Psoas muscle (tissue), 8 donors: ENCODE data around the gene SMARCA4. TPM values are rescaled to one million over a fixed set of nuclear protein-coding genes. Genes with fewer than 3 reads are reported as not detected.
A peak's percentile ranks its signal among the peaks of the same experiment; 100 is the strongest.
"Not testable (repeated sequence)": the region's sequence is repeated elsewhere in the genome, so short reads cannot be mapped to it uniquely, and the experiment has no call there.

ENCODE experiments used
- ATAC-seq, 4 donors: fragments of 200-7000 bp; cut with Tn5 transposase; one replicate each; pipeline ENCODE4 v1.9.1; 2020; ENCODE audit warnings: moderate library complexity in 3 of 4, mild to moderate bottlenecking in 2 of 4
- DNase-seq, 2 donors: peaks; one replicate each; pipeline ENCODE4 v3.0.0-alpha.2; 2020
- H3K27ac ChIP-seq: fragments of 200-600 bp; one replicate; pipeline ENCODE4 v1.8.0; 2022
- H3K27me3 ChIP-seq, 3 donors: fragments of 200-600 bp in 1 of 3; one replicate each; pipeline versions ENCODE4 v1.6.1 to v1.8.0; 2013 to 2022; ENCODE audit warnings: low read length in 2 of 3, mild to moderate bottlenecking in 2 of 3, moderate library complexity in 1 of 3; ENCODE audit not compliant: insufficient read depth in 3 of 3
- H3K36me3 ChIP-seq, 2 donors: fragments of 200-600 bp in 1 of 2; one replicate each; pipeline versions ENCODE4 v1.6.1 to v1.8.0; 2013 to 2022; ENCODE audit warnings: low read depth in 1 of 2, mild to moderate bottlenecking in 1 of 2, moderate library complexity in 1 of 2; ENCODE audit not compliant: insufficient read depth in 1 of 2
- H3K4me1 ChIP-seq: fragments of 200-600 bp; one replicate; pipeline ENCODE4 v1.8.0; 2022
- H3K4me3 ChIP-seq: fragments of 200-600 bp; one replicate; pipeline ENCODE4 v1.8.0; 2022; ENCODE audit warnings: mild to moderate bottlenecking
- H3K9me3 ChIP-seq: fragments of 200-600 bp; one replicate; pipeline ENCODE4 v1.8.0; 2022
- CTCF ChIP-seq: fragments of 200-600 bp; IDR thresholded peaks from one replicate; pipeline ENCODE4 v1.8.0; 2022; ENCODE audit warnings: antibody characterized with exemption
- WGBS, 3 donors: extraction: QIAGEN DNeasy Blood & Tissue Kit; methylation state at CpG; one replicate each; pipeline versions ENCODE4 v1.1.6 to v1.1.7; 2013; 5-methylcytosine and 5-hydroxymethylcytosine counted together
- intact Hi-C, 2 donors: fragments of 100-400 bp; cut with DNase I; formaldehyde crosslinking; loops; one replicate each; pipeline versions ENCODE4 v1.11.0 to v1.14.2; 2022
- polyA plus RNA-seq, 3 donors: library from polyadenylated mRNA; stranded (reverse); fragments of 200-250 nt; gene quantifications; one replicate each; pipeline ENCODE4 v1.2.3, GENCODE V29; 2013
- total RNA-seq, 4 donors: library from RNA; stranded (reverse); fragmentation: NEBNext Ultra II Directional in 2 of 4; extraction: Animal tissue kit (Norgen Biotek cat#: 25700) in 2 of 4; gene quantifications; one replicate each; pipeline versions ENCODE4 v1.2.1 to v1.2.4, GENCODE V29; 2021 to 2023
- donor health status: healthy with polysubstance abuse.
- donor health status: DM: no; HTN: no; CAD: no; lungs with moderate emphysema.
- donor health status: Bipolar disorder and iron deficiency.
- donor health status: healthy.
- donor health status: DM: yes; HTN: yes; CAD: no.
- donor health status: DM: no; HTN: no; CAD: no.
- donor health status: DM: no; HTN: no; CAD: no.
- donor health status: DM: yes; HTN: yes; CAD: no.

The SMARCA4 gene
- total and polyA plus RNA-seq, 7 donors, result 34.8 to 124 (median 51.9) TPM

- Histone ChIP-seq H3K27me3 (no peaks in the 10 kb centered on the region), H3K4me3 (no peak overlapping the region), H3K4me1 (peaks cover 7% of the 10 kb centered on the region), H3K27ac (no peak overlapping the region), H3K36me3 (no peaks in the 10 kb centered on the region), H3K9me3 (no peaks in the 10 kb centered on the region)
- ATAC-seq (no peak), DNase-seq (no peak)
- intact Hi-C loops, result loop anchor here in 1 of 2 donors (10.0 kb wide), 1 partner anchor 70 kb away; no protein-coding TSS in a partner anchor
- 94 to 96% (median 94%) methylated on average over 4 of the region's 4 CpGs for WGBS, 3 donors
- no peak for TF ChIP-seq CTCF
These were observed 15.6 kb upstream of the SMARCA4 start for GRCh38 chr19:10945264-10945663.

- no peaks in the 10 kb centered on the region for H3K36me3 ChIP-seq
- H3K9me3 ChIP-seq, result no peaks in the 10 kb centered on the region
- DNase-seq, result no peak
- H3K27me3 ChIP-seq, result no peaks in the 10 kb centered on the region
- no peak for TF ChIP-seq CTCF
- intact Hi-C loops, result loop anchor here in 1 of 2 donors (10.0 kb wide), 1 partner anchor 68 kb away; no protein-coding TSS in a partner anchor
- H3K4me1 ChIP-seq, result peaks cover 7% of the 10 kb centered on the region
- no peak overlapping the region for H3K4me3 ChIP-seq
- WGBS, 3 donors, result 69 to 79% (median 73%) methylated on average over 6 of the region's 6 CpGs
- H3K27ac ChIP-seq, result no peak overlapping the region
- no peak for ATAC-seq
These were observed 13.7 kb upstream of the SMARCA4 start for GRCh38 chr19:10946958-10947657.

GRCh38 chr19:10952809-10953208 lies 8.0 kb upstream of the SMARCA4 start:
- Histone ChIP-seq H3K36me3 (no peaks in the 10 kb centered on the region), H3K4me3 (no peak overlapping the region), H3K27me3 (no peaks in the 10 kb centered on the region), H3K9me3 (no peaks in the 10 kb centered on the region), H3K27ac (no peak overlapping the region), H3K4me1 (peaks cover 7% of the 10 kb centered on the region)
- 89 to 96% (median 92%) methylated on average over 6 of the region's 6 CpGs for WGBS, 3 donors
- intact Hi-C loops, result no loop called here
- no peak for ATAC-seq
- DNase-seq, result no peak
- no peak for TF ChIP-seq CTCF

- H3K27me3 ChIP-seq, H3K36me3 ChIP-seq, ATAC-seq, H3K9me3 ChIP-seq, intact Hi-C loops, DNase-seq: not testable (repeated sequence)
- WGBS, 3 donors, result 92 to 96% (median 95%) methylated on average over 19 of the region's 19 CpGs
- Histone ChIP-seq H3K4me1 (peaks cover 18% of the 10 kb centered on the region), H3K4me3 (peak overlapping the region; percentile 71), H3K27ac (peak overlapping the region; percentile 95)
These were observed 1.4 kb upstream of the SMARCA4 start for GRCh38 chr19:10959277-10959968.

GRCh38 chr19:10961073-10961860 lies 437 bp downstream of the SMARCA4 start:
- WGBS, 3 donors, result 0 to 1% (median 1%) methylated on average over 30 to 92 of the region's 92 CpGs
- ATAC-seq, result peak; percentile 44 to 54 (median 48)
- DNase-seq, result peak; percentile 67 to 80
- H3K27me3 ChIP-seq, result no peaks in the 10 kb centered on the region
- H3K27ac ChIP-seq, result peak overlapping the region; percentile 95
- H3K4me1 ChIP-seq, result peaks cover 31% of the 10 kb centered on the region
- intact Hi-C loops, result loop anchor here in 1 of 2 donors (2.0 kb wide), 1 partner anchor 16 kb away; no protein-coding TSS in a partner anchor
- peak overlapping the region; percentile 71 for H3K4me3 ChIP-seq
- H3K9me3 ChIP-seq, result no peaks in the 10 kb centered on the region
- H3K36me3 ChIP-seq, result no peaks in the 10 kb centered on the region
- no peak for TF ChIP-seq CTCF
